WTC11 (cell line): Measurements from ENCODE around the gene NALCN. TPM values are rescaled to one million over a fixed set of nuclear protein-coding genes. Genes with fewer than 3 reads are reported as not detected.

Source experiments
- ATAC-seq: fragments of 200-7000 bp; cut with Tn5 transposase; 2 replicates; pipeline ENCODE4 v1.10.0; 2021; ENCODE audit warnings: mild to moderate bottlenecking, moderate library complexity
- CTCF ChIA-PET: fragments of 300-600 bp; sonication (Branson Sonifier 250); formaldehyde crosslinking; loops from one replicate; lab custom pipeline; 2021; ENCODE audit warnings: antibody characterized with exemption; lab: Charles Lee
- POLR2A ChIA-PET: fragments of 350-600 bp; sonication (Branson Sonifier 250); formaldehyde crosslinking; loops from one replicate; lab custom pipeline; 2021; ENCODE audit warnings: antibody characterized with exemption; lab: Charles Lee
- DNase-seq: peaks from one replicate; pipeline ENCODE4 v3.0.0; 2021; ENCODE audit warnings: low spot score
- H3K27ac Mint-ChIP-seq: 2 replicates; pipeline ENCODE4 v1.8.0; 2021; ENCODE audit warnings: mixed read lengths
- H3K27me3 Mint-ChIP-seq: 2 replicates; pipeline ENCODE4 v1.8.0; 2021; ENCODE audit warnings: low read depth, mild to moderate bottlenecking, moderate library complexity, mixed read lengths
- H3K36me3 Mint-ChIP-seq: 2 replicates; pipeline ENCODE4 v1.8.0; 2021; ENCODE audit warnings: mixed read lengths
- H3K4me1 Mint-ChIP-seq: 2 replicates; pipeline ENCODE4 v1.8.0; 2022; ENCODE audit warnings: mixed read lengths
- H3K4me3 Mint-ChIP-seq: 2 replicates; pipeline ENCODE4 v1.8.0; 2021; ENCODE audit warnings: mild to moderate bottlenecking, moderate library complexity, mixed read lengths
- H3K9me3 Mint-ChIP-seq: 2 replicates; pipeline ENCODE4 v1.8.0; 2021; ENCODE audit warnings: mixed read lengths
- ATF1 ChIP-seq: sonication (generic); formaldehyde crosslinking; IDR thresholded peaks from 2 replicates; pipeline ENCODE4 v1.8.1; 2023; ENCODE audit warnings: mild to moderate bottlenecking, moderate library complexity, missing genetic modification reagents
- E2F1 ChIP-seq: sonication (generic); formaldehyde crosslinking; IDR thresholded peaks from 2 replicates; pipeline ENCODE4 v1.8.0; 2022; ENCODE audit warnings: mild to moderate bottlenecking, missing genetic modification reagents
- ESRRA ChIP-seq: sonication (generic); formaldehyde crosslinking; IDR thresholded peaks from 2 replicates; pipeline ENCODE4 v1.8.1; 2022; ENCODE audit warnings: mild to moderate bottlenecking, missing genetic modification reagents, borderline replicate concordance
- FOXP4 ChIP-seq: sonication (generic); formaldehyde crosslinking; IDR thresholded peaks from 2 replicates; pipeline ENCODE4 v1.8.0; 2022; ENCODE audit warnings: mild to moderate bottlenecking, missing genetic modification reagents
- GABPB1 ChIP-seq: sonication (generic); formaldehyde crosslinking; IDR thresholded peaks from 2 replicates; pipeline ENCODE4 v1.8.1; 2023; ENCODE audit warnings: mild to moderate bottlenecking, missing genetic modification reagents
- GTF2I ChIP-seq: fragments of 250-450 bp; sonication (Bioruptor Pico); conservative IDR thresholded peaks from 2 replicates; pipeline ENCODE4 v1.4.0; 2021; ENCODE audit warnings: mild to moderate bottlenecking
- IRF1 ChIP-seq: sonication (generic); formaldehyde crosslinking; IDR thresholded peaks from 2 replicates; pipeline ENCODE4 v1.8.0; 2023; ENCODE audit warnings: missing genetic modification reagents
- JAZF1 ChIP-seq: fragments of 250-450 bp; sonication (Bioruptor Pico); IDR thresholded peaks from 2 replicates; pipeline ENCODE4 v1.9.0; 2021; ENCODE audit warnings: moderate library complexity, mild to moderate bottlenecking, inconsistent platforms
- OVOL2 ChIP-seq: fragments of 250-450 bp; sonication (Bioruptor Pico); IDR thresholded peaks from 2 replicates; pipeline ENCODE4 v1.9.0; 2021; ENCODE audit warnings: mild to moderate bottlenecking, borderline replicate concordance
- RELA ChIP-seq: sonication (generic); formaldehyde crosslinking; IDR thresholded peaks from 2 replicates; pipeline ENCODE4 v1.8.1; 2022; ENCODE audit warnings: missing genetic modification reagents, mild to moderate bottlenecking, borderline replicate concordance
- RORB ChIP-seq: fragments of 250-450 bp; sonication (Bioruptor Pico); IDR thresholded peaks from 2 replicates; pipeline ENCODE4 v1.9.0; 2021; ENCODE audit warnings: mild to moderate bottlenecking
- SMAD4 ChIP-seq: sonication (generic); formaldehyde crosslinking; IDR thresholded peaks from 2 replicates; pipeline ENCODE4 v1.8.0; 2022; ENCODE audit warnings: mild to moderate bottlenecking, missing genetic modification reagents
- ZNF138 ChIP-seq: sonication (generic); formaldehyde crosslinking; conservative IDR thresholded peaks from 2 replicates; pipeline ENCODE4 v1.8.1; 2022; ENCODE audit warnings: mild to moderate bottlenecking, moderate library complexity, missing genetic modification reagents
- ZNF219 ChIP-seq: sonication (generic); formaldehyde crosslinking; IDR thresholded peaks from 2 replicates; pipeline ENCODE4 v1.8.0; 2023; ENCODE audit warnings: missing genetic modification reagents, mild to moderate bottlenecking, borderline replicate concordance
- ZNF232 ChIP-seq: sonication (generic); formaldehyde crosslinking; IDR thresholded peaks from 2 replicates; pipeline ENCODE4 v1.8.0; 2022; ENCODE audit warnings: mild to moderate bottlenecking, missing genetic modification reagents
- ZNF396 ChIP-seq: fragments of 250-450 bp; sonication (Bioruptor Pico); IDR thresholded peaks from 2 replicates; pipeline ENCODE4 v1.8.0; 2021; ENCODE audit warnings: mild to moderate bottlenecking, moderate library complexity, borderline replicate concordance
- ZNF512 ChIP-seq: sonication (generic); formaldehyde crosslinking; IDR thresholded peaks from 2 replicates; pipeline ENCODE4 v1.8.1; 2022; ENCODE audit warnings: missing genetic modification reagents, borderline replicate concordance
- total RNA-seq: library from RNA; stranded (reverse); gene quantifications from 3 replicates; pipeline ENCODE4 v1.2.3, GENCODE V29; 2021
- TF ChIP-seq, protein P1 (sequence below): sonication (generic); formaldehyde crosslinking; IDR thresholded peaks from 2 replicates; pipeline ENCODE4 v1.8.1; 2023; ENCODE audit warnings: mild to moderate bottlenecking, missing genetic modification reagents
- TF ChIP-seq, protein P2 (sequence below): sonication (generic); formaldehyde crosslinking; IDR thresholded peaks from 2 replicates; pipeline ENCODE4 v1.8.1; 2023; ENCODE audit warnings: mild to moderate bottlenecking, missing genetic modification reagents, borderline replicate concordance
- TF ChIP-seq, protein P3 (sequence below): sonication (generic); formaldehyde crosslinking; IDR thresholded peaks from 2 replicates; pipeline ENCODE4 v1.8.1; 2023; ENCODE audit warnings: mild to moderate bottlenecking, missing genetic modification reagents, moderate library complexity

The NALCN gene
- total RNA-seq, 1 experiment from 2014 or later, result 0.33 TPM

DNA sequence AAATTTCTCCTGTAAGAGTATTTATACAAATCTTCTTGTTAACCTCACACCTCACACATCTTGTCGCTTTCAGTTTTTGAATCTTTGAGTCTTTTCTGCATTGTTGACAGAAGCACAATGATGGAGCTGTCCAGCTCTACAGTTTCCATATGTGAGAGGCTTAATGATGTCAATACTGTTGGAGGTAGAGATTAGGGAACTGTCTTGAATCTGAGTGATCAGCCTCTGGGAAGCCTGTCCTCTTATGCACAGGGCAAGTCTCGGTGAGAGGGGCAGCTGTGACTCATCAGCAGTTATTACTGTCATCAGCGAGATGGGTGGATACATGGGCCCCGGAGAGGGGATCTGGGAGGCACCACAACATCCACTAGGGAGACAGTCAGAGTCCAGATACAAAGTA, 31.5 kb upstream of the NALCN start:
- Mint-ChIP-seq H3K36me3 (no peaks in the 10 kb centered on the region), H3K4me1 (peaks cover 28% of the 10 kb centered on the region), H3K4me3 (no peak overlapping the region), H3K27me3 (no peaks in the 10 kb centered on the region), H3K27ac (no peak overlapping the region), H3K9me3 (no peaks in the 10 kb centered on the region)
- ChIA-PET POLR2A (no interaction called here), CTCF (no interaction called here)
- no peak for ATAC-seq
- DNase-seq, result no peak
- TF ChIP-seq GABPB1 (no peak), E2F1 (CRISPR knock-in tag) (no peak)
- TF ChIP-seq, protein P1, sequence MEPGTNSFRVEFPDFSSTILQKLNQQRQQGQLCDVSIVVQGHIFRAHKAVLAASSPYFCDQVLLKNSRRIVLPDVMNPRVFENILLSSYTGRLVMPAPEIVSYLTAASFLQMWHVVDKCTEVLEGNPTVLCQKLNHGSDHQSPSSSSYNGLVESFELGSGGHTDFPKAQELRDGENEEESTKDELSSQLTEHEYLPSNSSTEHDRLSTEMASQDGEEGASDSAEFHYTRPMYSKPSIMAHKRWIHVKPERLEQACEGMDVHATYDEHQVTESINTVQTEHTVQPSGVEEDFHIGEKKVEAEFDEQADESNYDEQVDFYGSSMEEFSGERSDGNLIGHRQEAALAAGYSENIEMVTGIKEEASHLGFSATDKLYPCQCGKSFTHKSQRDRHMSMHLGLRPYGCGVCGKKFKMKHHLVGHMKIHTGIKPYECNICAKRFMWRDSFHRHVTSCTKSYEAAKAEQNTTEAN, result no peak

DNA sequence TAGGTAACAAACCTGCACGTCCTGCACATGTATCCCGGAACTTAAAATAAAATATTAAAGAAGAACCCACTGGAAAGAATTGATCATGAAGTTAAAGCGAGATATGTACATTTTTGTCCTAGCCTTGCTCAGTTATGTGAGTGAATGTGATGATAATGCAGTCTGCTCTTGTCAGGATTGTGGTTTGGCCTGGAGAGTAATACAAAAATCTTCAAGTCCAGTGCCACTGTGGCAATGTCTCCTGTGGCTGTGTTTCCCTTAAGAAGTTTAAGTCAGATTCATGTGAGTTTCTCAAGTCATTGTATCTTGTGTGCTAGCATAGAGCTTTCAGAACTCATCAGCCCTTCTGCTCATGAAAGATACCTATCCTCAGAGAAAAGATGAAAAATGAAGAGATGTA, 18.2 kb upstream of the NALCN start:
- Mint-ChIP-seq H3K27me3 (no peaks in the 10 kb centered on the region), H3K27ac (no peak overlapping the region), H3K4me1 (no peaks in the 10 kb centered on the region), H3K9me3 (no peaks in the 10 kb centered on the region), H3K4me3 (no peak overlapping the region), H3K36me3 (no peaks in the 10 kb centered on the region)
- ChIA-PET POLR2A (interaction anchor here (0.8 kb wide), 1 partner anchor 348 kb away, joined by 3 read pairs; no protein-coding TSS in a partner anchor), CTCF (no interaction called here)
- DNase-seq (no peak), ATAC-seq (no peak)
- no peak for TF ChIP-seq OVOL2
- no peak for TF ChIP-seq FOXP4 (CRISPR knock-in tag)

GRCh38 chr13:101433895-101434294, 17.6 kb upstream of the NALCN start:
- ChIA-PET POLR2A (interaction anchor here (0.8 kb wide), 1 partner anchor 348 kb away, joined by 3 read pairs; no protein-coding TSS in a partner anchor), CTCF (no interaction called here)
- Mint-ChIP-seq H3K36me3 (no peaks in the 10 kb centered on the region), H3K27me3 (no peaks in the 10 kb centered on the region), H3K27ac (no peak overlapping the region), H3K9me3 (no peaks in the 10 kb centered on the region), H3K4me3 (no peak overlapping the region), H3K4me1 (no peaks in the 10 kb centered on the region)
- DNase-seq (no peak), ATAC-seq (no peak)
- TF ChIP-seq ZNF219 (no peak), ATF1 (CRISPR knock-in tag) (no peak), ZNF396 (no peak), ZNF512 (CRISPR knock-in tag) (no peak), RORB (no peak), IRF1 (no peak), JAZF1 (CRISPR knock-in tag) (no peak), SMAD4 (CRISPR knock-in tag) (no peak), ZNF232 (CRISPR knock-in tag) (no peak), RELA (CRISPR knock-in tag) (no peak), GTF2I (CRISPR knock-in tag) (no peak), ZNF138 (CRISPR knock-in tag) (no peak), ESRRA (no peak)
- TF ChIP-seq, protein P1, result no peak
- TF ChIP-seq, protein P2, sequence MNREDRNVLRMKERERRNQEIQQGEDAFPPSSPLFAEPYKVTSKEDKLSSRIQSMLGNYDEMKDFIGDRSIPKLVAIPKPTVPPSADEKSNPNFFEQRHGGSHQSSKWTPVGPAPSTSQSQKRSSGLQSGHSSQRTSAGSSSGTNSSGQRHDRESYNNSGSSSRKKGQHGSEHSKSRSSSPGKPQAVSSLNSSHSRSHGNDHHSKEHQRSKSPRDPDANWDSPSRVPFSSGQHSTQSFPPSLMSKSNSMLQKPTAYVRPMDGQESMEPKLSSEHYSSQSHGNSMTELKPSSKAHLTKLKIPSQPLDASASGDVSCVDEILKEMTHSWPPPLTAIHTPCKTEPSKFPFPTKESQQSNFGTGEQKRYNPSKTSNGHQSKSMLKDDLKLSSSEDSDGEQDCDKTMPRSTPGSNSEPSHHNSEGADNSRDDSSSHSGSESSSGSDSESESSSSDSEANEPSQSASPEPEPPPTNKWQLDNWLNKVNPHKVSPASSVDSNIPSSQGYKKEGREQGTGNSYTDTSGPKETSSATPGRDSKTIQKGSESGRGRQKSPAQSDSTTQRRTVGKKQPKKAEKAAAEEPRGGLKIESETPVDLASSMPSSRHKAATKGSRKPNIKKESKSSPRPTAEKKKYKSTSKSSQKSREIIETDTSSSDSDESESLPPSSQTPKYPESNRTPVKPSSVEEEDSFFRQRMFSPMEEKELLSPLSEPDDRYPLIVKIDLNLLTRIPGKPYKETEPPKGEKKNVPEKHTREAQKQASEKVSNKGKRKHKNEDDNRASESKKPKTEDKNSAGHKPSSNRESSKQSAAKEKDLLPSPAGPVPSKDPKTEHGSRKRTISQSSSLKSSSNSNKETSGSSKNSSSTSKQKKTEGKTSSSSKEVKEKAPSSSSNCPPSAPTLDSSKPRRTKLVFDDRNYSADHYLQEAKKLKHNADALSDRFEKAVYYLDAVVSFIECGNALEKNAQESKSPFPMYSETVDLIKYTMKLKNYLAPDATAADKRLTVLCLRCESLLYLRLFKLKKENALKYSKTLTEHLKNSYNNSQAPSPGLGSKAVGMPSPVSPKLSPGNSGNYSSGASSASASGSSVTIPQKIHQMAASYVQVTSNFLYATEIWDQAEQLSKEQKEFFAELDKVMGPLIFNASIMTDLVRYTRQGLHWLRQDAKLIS, result no peak
- TF ChIP-seq, protein P3, sequence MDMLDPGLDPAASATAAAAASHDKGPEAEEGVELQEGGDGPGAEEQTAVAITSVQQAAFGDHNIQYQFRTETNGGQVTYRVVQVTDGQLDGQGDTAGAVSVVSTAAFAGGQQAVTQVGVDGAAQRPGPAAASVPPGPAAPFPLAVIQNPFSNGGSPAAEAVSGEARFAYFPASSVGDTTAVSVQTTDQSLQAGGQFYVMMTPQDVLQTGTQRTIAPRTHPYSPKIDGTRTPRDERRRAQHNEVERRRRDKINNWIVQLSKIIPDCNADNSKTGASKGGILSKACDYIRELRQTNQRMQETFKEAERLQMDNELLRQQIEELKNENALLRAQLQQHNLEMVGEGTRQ (CRISPR knock-in tag), result no peak
